Measurements from ENCODE around the gene TRIM24. TPM values are rescaled to one million over a fixed set of nuclear protein-coding genes. Genes with fewer than 3 reads are reported as not detected.

TRIM24 gene
- total and polyA plus RNA-seq, 2 of the 13 experiments (the other 11 are each of a cell fraction or from before 2014, with no cell fraction given) = 100 to 106 TPM

DNA sequence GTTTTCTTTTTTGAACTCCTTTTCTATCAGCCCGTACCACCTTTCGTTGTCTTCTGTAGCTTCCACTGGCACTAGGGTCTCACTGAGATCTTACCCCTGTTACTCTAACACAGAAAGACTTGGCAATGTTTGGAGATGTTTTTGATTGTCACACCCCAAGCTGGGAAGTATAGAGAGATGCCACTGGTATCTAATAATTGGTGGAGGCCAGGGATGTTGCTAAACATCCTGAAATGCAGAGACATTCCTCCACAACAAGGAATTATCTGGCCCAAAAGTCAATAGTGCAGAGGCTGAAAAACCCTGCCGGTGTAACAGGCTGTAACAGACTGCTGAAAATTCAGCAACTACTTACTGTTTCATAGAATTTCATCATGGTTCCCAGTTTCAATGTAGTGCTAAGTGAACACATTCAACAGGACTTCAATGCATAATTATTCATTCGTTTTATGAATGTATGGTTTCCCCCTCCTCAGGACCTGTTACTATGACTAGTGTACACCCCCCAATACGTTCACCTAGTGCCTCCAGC lies 115.9 kb downstream of the TRIM24 start (continued):
- no peak for TF ChIP-seq FOXA1 (IDR thresholded peaks at IDR 0.05)
- 0 out of 2 replicates have a peak, but pooled peaks have one; percentile 10 for TF ChIP-seq FOXA1 (CRISPR knock-in tag; IDR thresholded peaks at IDR 0.05)
- TF ChIP-seq HNRNPH1 (optimal IDR thresholded peaks at IDR 0.05; ENCODE audit: low read depth, low read length) = no peak
- no peak for TF ChIP-seq KAT7 (CRISPR knock-in tag; IDR thresholded peaks at IDR 0.05; ENCODE audit: borderline replicate concordance)
- 0 out of 2 replicates have a peak, but pooled peaks have one; percentile 37 for TF ChIP-seq POLR2G (IDR thresholded peaks at IDR 0.05; ENCODE audit: low read depth, low read length)
- TF ChIP-seq NCOR1 (IDR thresholded peaks at IDR 0.05; ENCODE audit: borderline replicate concordance, low read length) = no peak
- TF ChIP-seq TEAD3 (CRISPR knock-in tag; optimal IDR thresholded peaks at IDR 0.05; ENCODE audit: borderline replicate concordance) = peak; percentile 22
- no peak for TF ChIP-seq AFF4 (CRISPR knock-in tag; IDR thresholded peaks at IDR 0.05)
- TF ChIP-seq ZC3H13 (CRISPR knock-in tag; IDR thresholded peaks at IDR 0.05) = no peak
- peak; percentile 95 for TF ChIP-seq RBM22 (optimal IDR thresholded peaks at IDR 0.05; ENCODE audit: low read length)
- TF ChIP-seq POGZ (CRISPR knock-in tag; IDR thresholded peaks at IDR 0.05) = no peak
- TF ChIP-seq, protein P1, sequence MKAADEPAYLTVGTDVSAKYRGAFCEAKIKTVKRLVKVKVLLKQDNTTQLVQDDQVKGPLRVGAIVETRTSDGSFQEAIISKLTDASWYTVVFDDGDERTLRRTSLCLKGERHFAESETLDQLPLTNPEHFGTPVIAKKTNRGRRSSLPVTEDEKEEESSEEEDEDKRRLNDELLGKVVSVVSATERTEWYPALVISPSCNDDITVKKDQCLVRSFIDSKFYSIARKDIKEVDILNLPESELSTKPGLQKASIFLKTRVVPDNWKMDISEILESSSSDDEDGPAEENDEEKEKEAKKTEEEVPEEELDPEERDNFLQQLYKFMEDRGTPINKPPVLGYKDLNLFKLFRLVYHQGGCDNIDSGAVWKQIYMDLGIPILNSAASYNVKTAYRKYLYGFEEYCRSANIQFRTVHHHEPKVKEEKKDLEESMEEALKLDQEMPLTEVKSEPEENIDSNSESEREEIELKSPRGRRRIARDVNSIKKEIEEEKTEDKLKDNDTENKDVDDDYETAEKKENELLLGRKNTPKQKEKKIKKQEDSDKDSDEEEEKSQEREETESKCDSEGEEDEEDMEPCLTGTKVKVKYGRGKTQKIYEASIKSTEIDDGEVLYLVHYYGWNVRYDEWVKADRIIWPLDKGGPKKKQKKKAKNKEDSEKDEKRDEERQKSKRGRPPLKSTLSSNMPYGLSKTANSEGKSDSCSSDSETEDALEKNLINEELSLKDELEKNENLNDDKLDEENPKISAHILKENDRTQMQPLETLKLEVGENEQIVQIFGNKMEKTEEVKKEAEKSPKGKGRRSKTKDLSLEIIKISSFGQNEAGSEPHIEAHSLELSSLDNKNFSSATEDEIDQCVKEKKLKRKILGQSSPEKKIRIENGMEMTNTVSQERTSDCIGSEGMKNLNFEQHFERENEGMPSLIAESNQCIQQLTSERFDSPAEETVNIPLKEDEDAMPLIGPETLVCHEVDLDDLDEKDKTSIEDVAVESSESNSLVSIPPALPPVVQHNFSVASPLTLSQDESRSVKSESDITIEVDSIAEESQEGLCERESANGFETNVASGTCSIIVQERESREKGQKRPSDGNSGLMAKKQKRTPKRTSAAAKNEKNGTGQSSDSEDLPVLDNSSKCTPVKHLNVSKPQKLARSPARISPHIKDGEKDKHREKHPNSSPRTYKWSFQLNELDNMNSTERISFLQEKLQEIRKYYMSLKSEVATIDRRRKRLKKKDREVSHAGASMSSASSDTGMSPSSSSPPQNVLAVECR (CRISPR knock-in tag; IDR thresholded peaks at IDR 0.05; ENCODE audit: borderline replicate concordance) = no peak
- TF ChIP-seq, protein P2, sequence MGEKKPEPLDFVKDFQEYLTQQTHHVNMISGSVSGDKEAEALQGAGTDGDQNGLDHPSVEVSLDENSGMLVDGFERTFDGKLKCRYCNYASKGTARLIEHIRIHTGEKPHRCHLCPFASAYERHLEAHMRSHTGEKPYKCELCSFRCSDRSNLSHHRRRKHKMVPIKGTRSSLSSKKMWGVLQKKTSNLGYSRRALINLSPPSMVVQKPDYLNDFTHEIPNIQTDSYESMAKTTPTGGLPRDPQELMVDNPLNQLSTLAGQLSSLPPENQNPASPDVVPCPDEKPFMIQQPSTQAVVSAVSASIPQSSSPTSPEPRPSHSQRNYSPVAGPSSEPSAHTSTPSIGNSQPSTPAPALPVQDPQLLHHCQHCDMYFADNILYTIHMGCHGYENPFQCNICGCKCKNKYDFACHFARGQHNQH (CRISPR knock-in tag; IDR thresholded peaks at IDR 0.05) = no peak
- TF ChIP-seq, protein P3, sequence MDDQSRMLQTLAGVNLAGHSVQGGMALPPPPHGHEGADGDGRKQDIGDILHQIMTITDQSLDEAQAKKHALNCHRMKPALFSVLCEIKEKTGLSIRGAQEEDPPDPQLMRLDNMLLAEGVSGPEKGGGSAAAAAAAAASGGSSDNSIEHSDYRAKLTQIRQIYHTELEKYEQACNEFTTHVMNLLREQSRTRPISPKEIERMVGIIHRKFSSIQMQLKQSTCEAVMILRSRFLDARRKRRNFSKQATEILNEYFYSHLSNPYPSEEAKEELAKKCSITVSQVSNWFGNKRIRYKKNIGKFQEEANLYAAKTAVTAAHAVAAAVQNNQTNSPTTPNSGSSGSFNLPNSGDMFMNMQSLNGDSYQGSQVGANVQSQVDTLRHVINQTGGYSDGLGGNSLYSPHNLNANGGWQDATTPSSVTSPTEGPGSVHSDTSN (CRISPR knock-in tag; IDR thresholded peaks at IDR 0.05; ENCODE audit: borderline replicate concordance) = no peak
- TF ChIP-seq ATRX (CRISPR knock-in tag; IDR thresholded peaks at IDR 0.05; ENCODE audit: borderline replicate concordance) = no peak
- TF ChIP-seq GATAD1 (CRISPR knock-in tag; IDR thresholded peaks at IDR 0.05) = no peak
- TF ChIP-seq RXRA (CRISPR knock-in tag; IDR thresholded peaks at IDR 0.05) = no peak
- no peak for TF ChIP-seq MIER3 (CRISPR knock-in tag; IDR thresholded peaks at IDR 0.05; ENCODE audit: borderline replicate concordance)
- no peak for TF ChIP-seq PLRG1 (conservative IDR thresholded peaks at IDR 0.05)
- TF ChIP-seq ZSCAN29 (CRISPR knock-in tag; conservative IDR thresholded peaks at IDR 0.05) = no peak
- no peak for TF ChIP-seq CENPX (CRISPR knock-in tag; IDR thresholded peaks at IDR 0.05)
- TF ChIP-seq PHB2 (IDR thresholded peaks at IDR 0.05; ENCODE audit: partially characterized antibody) = no peak
